COLO668 (cell line): Measurements from ENCODE around the gene PIEZO1.

Experiments used
- DNase-seq: peaks from one replicate; lab custom pipeline; 2025; ENCODE audit not compliant: unreplicated experiment; lab: John Stamatoyannopoulos, UW

PIEZO1 gene

DNA sequence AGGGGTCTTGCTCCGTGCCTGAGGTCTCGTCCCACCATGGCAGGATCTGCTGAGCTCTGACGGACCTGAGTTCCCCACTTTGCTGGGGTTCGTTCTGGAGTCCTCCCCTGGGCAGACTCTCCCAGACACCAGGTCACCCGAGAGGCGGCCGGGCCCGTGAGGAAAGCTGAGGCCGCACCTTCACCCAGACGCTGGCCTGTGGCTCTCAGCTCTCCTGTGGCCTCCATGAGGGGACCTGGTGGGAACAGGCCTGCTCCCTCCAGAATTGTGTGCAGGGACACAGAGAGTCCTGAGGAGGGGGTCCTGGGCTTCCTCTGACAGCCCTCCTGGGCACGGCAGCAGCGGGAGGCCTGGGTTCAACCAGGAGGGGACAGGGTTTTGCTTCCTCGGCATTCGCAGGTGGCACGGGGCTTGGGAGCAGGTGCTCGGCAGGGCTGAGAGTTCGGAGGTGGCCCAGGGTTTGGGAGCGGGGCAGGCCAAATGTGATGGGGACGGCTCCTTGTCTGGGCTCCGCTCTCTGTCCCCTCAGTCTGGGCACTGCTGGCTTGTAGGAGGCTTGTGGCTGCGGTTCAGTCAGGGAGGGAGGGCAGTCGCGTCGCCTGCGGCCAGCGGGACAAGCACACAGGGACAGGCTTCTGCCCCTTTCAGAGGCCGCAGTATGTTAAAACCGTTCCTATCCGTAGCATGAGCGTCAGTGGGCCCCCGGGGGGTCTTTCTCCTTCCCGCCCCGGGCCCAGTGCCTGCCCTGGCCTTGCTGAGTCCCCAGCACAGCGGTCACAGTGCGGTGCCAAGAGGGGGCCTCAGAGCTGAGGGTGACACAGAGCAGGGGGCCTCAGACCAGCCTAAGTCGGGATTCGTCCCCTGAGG is 90.6 kb downstream of the PIEZO1 start:
- DNase-seq, result no peak

DNA sequence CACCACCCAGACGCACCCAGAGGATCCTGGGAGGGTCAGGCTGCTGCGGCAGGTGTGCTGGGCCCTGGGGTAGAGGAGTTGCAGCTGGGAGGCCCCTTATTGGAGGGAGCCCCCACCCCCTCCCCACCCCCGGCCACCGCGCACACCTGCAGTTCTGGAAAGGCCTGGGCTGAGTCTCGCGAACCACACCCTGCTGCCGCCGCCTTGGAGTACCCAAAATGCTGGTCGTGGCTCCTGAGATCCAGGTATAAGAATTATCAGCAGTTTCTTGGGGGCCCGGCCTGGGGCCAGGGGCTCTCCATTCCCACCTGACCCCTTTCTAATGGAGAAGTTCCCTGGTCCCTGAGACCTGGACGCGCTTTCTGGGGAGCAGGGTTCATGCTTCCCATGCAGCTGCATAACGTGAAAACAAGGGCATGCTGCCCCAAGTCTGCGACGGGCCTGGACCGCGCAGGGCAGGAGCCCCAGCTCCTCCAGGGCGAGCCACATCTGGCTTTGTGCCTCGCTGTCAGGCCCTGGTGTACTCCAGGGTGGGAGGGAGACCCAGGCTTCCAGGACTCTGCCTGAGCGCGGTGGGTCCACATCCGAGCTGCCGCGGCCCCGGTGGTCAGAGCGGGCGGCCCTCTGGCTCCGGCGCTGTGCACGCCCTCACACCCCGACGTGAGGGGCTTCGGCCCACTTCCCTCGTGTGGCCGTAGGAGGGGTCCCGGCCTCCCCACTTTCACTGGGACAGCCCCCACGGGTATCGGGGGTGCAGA is 91.4 kb downstream of the PIEZO1 start:
- peak; percentile 31 for DNase-seq

DNA sequence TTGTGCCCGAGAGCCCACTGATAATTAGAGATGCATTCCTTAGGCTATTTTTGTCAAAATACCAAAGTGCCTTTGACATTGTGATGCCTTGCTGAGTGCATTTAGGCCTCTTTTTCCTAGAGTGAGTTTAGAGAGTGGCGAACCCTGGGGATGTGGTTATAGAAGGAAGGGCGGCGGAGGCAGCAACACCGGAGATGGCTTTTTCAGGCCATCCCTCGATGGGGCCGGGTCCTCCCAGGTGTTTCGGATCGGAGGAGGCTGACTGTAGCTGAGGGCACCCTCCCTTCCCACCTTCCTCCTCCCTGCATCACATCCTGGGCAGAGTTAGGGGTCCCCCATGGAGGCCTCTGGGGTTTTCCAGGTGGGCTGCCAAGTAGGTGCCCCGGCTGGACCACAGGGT is 92.2 kb downstream of the PIEZO1 start:
- DNase-seq, result no peak

DNA sequence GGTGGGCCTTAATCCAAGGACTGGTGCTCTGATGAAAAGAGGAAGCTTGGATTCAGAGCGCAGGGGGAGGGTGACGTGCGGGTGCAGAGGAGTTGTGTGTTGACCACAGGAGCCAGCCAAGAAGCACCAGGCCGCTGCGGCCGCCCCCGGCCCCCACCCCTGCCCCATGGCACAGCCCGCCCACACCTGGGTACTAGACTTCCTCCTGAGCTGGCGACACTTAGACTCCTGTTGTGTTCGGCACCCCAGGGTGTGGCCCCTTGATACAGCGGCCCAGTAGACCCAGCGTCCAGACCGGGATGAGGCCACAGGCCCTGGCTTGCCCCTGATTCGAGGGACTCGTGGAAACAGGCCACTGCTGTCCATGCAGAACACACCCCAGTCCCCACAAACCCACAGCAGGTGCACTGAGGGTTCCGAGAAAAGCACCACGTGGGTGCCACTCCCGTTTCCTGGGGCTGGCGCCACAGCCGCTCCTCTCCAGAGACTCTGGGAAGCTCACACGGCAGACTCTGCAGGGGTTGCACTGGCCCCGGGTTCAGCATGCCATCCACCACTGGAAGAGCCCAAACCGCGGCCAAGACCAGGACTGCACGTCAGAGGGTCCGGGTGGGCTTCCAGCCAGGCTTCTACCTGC is 93.0 kb downstream of the PIEZO1 start:
- peak; percentile 7 for DNase-seq

DNA sequence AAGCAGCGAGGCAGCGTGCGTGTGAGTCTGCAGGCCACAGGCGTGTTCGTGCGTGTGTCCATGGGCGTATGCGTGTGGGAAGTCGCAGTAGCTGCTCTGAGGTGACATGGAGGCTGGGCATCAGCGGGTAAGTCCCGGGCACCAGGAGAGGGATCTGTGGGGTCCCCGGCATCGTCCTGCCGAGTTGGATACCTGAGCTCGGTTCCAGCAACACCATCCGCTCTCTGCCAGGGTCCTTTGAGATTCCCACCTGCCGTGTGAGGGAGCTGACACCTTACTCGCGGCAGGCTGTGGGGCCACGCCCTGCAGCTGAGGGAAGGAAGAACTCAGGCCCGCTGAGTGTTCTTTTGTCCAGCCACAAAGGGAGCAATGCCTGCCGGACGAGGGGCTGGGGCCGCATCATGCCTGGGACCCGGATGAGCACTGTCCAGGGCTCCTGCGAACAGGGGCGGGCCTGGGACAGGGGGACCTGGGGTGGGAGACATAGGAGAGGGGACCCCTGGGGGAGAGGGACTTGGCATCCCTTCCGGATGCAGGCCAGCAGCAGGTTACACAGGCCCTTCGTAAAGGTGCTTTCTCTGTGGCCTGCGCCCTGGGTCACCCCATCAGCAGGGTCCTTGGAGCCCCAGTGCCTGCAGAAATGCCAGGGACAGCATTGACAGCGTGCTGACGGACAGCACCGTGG is 93.7 kb downstream of the PIEZO1 start:
- peak; percentile 9 for DNase-seq

DNA sequence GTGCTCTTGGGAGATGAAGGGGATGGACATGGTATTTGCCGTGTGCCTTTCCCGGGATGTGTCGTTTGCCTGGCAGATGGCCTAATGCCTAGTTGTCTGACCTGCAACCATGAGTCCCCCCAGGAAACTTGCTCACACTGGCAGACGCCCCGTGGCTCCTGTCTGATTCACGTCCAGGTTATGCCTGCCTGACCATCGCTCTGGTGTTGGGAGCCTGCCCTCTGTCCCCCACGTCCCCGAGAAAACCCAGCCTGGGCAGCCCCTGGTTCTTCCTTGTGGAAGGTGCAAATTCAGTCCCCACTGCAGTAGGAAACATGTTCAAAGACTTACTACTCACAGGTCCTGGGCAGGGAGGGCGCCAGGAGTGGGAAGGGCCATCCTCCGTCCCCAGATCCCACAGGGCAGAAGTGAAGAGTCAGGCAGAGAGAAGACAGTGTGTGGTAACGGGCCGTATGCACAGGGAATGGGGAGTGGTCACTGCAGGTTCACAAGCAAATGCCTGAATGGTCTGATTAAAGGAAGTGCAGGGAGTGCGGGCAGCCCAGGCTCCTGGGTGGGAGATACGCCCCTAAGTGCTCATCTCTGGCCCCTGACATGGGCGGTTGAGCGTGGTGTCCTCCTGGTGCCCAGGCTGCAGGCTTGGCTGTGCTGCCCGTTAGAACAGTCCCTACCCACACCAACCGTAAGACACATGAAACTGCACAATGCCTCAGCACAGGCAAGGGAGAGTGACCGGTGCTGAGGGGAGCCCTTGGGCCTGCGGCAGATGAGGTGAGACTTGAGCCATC is 94.5 kb downstream of the PIEZO1 start:
- no peak for DNase-seq

DNA sequence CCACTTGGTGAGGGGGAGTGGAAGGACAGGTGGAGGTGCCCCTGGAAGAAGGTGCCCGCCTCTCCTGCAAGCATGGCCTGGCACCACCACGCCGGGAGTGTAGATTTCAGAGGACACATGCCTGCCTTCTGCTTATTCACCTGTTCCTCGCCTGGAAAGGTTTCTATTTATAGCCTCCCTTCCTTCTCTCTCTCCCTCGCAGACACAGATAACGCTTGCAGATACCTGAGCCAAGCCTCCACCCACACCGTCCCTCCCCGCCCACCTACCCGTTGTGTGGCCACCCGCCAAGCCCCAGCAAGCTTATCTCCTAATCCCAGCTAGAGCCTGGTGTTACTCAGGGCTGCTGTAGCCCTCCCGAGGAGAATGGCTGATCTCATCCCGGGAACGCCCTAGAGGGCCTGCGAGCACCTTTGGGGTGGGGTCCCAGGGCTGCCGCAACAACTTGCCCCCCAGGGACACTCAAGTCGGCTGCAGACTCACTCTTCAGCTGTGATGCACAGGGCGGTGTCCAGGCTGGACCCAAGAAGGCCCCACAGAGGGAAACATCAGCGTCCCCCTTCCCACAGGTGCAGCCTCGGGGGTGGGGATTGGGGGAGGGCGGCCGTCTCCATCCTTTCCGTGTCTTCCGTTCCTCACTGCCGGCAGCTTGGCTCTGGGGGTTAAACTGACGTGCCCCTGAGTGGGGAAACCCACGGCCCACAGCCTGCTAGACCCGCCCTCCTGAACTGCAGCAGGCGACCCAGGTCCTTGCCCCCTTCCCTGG is 96.8 kb downstream of the PIEZO1 start:
- DNase-seq, result peak; percentile 81

DNA sequence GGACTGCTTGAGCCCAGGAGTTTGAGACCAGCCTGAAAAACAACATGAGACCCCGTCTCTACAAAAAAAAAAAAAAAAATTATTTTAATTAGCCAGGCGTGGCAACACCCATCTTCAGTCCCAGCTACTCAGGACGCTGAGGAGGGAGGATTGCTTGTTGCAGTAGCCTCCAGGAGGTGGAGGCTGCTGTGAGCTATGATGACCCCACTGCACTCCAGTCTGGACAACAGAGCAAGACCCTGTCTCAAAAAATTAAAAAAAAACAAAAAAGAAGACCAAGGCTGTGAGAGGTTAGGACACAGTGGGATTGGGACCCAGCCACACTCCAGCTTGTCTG is 97.4 kb downstream of the PIEZO1 start:
- DNase-seq, result no peak

DNA sequence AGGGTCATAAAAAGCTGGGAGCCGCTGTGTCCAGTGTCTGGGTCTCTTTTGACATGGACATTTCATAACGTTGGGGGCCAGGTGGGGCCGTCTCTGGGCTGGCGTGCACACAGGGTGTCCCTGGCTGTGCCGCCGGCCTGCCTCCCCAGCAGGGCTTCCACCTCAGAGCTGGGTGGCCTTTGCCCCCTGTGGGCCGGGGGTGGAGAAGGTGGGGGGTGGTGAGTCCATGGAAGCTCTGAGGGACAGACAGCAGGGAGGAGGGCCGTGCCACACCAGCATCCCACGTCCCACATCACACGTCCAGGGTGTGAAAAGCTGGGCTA is 97.8 kb downstream of the PIEZO1 start:
- DNase-seq, result peak; percentile 38

DNA sequence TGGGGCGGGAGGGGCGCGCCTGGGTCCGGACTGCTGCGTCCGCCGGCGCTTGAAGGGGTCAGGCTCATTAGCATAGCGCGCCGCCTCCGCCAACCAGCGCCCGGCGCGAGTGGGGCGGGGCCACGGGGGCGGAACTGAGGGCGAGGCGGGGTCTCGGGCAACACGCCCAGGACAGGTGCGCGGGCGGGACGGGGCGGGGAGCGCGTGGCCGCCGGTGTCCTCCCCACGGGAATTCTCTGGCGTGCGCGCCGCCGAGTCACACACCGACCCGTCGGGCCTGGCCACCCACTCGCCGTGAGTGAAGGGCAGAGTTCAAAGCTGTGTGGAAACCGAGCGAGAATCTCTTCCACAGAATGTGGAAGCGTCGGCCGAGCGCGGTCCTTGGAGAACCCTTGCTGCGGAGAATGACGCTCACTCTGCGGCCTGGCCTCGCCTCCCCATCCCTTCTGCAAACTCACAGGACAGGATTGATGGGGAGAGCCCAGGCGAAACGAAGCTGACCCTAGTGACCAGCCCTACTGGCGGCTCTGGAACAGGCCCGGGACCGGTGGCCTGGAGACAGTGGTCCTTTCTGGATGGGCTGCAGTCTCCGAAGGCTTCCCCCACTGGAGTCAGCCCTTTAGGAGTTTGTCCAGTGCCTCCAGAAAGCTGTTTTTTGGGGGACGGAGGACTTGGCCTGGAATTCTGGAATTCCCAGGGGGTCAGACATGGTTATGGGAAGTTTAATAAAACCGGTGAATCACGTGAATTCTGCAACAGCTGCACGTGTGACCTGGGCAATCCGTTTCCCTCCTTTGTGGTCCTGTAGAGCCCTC is 98.4 kb downstream of the PIEZO1 start, which contains the start of gene SNAI3:
Gene SNAI3 (minus strand): TSS at position 69 of the 815 bp plus-strand sequence. CDS start 101 bp downstream, outside the sequence.
- peak; percentile 95 for DNase-seq

DNA sequence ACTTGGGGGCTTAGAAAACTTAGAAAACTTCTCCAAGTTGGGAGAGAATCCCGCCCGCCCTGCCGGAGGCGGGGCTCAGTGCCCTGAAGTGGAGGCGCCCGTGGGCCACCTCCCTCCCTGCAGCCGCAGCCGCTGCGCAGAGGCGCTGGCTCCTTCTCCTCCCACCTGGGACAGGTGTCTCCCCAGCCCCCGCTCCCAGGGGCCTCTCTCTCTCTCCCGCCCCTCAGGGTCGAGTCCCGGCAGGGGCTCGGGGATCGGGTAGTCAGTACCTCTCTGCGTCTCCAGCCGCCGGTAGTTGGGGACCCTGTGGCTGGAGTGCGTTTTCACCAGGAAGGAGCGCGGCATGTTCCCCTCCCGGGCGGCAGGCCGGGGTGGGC is 99.0 kb downstream of the PIEZO1 start:
- peak; percentile 83 for DNase-seq

DNA sequence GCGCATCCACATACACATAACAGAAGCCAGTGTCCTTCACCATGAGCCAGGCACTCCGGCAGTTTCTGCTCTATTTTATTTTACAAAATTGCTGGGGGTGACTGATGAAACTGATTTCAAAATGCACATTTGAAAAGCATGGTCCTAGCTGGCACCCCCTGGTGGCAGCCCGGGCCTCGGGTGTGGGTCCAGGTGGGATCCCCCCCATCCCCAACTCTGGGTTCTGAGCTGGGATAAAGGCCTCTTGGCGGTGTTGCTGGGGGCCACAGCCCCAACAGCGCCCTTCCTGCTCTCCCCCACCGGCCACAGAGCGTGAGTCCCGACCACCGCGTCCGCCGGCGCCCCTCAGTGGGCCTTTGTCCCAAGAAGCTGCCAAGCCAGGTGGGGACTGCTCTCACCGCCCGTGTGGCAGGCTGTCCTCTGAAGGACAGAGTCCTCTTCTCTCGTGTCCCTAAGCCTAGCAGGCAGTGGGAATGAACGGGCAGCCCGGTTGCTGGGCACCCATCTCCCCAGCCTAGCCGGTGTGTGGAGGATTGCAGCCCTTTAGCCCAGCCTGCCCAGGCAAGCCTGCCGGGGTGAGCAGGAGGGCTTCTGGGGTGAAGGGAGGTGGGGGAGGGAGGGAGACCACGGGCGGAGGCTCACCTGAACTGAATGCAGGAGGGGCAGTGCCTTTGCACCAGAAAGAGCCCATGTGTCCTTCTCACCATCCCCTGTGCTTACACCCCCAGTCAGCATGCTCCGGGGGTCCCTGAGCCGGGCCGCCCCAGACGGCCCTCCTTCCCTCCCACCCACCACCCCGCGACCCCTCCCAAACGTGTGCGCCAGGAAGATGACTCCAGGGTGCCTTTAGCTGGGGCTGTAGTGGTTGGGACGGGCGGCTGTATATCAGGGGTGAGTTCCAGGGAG is 99.6 kb downstream of the PIEZO1 start:
- peak; percentile 42 for DNase-seq

DNA sequence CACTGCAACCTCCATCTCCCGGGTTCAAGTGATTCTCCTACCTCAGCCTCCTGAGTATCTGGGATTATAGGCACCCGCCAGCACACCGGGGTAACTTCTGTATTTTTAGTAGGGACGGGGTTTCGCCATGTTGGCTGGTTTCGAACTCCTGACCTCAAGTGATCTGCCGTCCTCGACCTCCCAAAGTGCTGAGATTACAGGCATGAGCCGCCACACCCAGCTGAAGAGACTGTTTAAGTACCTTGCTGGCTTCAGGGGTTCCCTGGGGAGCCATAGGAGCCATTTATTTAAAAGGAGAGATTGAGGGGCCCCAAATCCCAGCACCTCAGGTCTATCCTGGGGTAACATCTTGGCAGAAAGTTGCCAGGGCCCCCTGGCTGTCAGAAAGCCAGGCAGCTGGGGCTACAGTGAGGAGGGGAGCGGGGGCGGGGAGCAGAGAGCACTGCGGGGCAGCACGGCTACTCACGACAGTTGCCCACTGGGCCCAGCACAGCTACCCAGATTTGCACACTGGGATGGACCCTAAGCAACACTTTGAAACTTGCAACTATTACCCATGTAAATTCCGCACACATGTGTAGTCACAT is 100.4 kb downstream of the PIEZO1 start:
- DNase-seq, result no peak

DNA sequence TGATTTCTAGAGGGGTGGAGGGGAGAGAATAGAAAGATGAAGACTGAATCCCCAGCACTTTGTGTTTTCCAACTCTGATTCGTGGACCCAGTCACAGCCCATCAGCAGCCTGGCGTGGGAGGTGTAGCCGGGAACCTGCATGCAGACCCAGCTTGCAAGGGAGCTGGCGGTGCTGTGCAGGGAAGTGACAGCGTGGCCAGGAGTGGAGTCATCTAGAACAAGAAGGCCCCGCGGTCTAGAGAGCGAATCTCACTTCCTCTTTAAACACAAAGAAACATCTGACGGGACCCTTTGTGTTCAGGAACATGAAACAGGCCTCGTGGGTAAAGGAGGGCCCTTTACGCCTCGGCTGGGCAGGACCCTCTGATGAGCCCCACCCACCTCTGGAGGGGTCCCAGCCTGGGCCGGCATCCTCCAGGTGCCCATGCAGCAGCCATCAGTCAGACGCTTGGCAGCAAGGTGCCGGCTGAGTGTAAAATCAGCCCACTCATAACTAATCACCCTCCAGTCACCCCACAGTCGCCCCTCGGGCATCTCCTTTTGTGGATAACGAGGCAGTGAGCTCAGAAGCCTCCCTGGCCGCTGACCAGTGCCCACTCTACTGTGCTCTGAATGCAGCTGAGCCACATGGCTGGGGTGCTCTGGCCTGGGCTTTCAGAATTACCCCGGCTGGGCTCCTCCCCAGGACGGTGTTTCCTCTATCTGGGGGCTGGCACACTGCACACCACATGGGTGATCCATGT is 103.1 kb downstream of the PIEZO1 start:
- DNase-seq, result no peak

DNA sequence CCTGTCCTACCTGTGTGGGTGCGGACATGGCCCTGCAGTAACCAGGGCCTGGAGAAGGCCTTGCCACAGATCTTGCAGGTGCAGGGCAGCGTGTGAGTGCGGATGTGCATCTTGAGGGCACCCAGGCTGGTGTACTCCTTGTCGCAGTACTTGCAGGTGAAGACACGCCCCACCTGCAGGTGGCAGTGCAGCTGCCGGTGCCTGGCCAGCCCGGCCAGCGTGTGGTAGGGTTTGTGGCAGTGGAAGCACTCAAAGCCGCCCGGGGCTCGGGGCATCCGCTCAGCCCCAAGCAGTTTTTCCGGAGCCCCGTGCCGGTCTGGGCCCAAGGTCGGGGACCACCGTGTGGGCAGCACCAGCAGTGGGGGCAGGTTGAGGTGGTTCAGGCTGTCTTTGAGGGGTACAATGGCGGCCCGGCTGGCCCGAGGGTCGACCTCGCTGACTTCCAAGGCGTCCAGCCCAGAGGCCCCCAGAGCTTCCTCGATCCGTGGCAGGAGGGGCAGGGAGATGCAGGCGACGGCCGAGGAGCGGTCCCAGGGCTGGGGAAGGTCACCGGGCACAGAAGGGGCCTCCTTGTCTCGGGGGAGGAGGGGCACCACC is 103.8 kb downstream of the PIEZO1 start:
- DNase-seq, result peak; percentile 52

DNA sequence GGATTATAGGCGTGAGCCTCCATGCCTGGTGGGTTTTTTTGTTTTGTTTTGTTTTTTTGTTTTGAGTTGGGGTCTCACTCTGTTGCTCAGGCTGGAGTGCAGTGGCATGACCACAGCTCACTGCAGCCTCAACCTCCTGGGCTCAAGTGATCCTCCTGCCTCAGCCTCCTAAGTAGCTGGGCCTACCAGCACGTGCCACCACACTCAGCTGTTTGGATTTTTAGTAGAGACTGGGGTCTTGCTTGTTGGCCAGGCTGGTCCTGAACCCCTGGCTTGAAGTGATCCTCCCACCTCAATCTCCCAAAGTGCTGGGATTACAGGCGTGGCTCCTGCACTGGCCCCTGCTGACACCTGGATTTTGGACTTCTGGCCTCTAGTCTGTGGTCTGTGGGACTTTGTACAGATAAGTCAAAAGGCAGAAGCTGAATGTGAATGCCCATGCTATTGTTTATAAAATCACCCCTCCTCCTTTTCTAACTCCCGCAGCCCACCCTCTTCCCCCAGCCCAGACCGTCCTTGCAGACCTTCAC is 104.4 kb downstream of the PIEZO1 start:
- no peak for DNase-seq
